ENCODE measurements around the gene GMPS.
"Not testable (repeated sequence)": the region's sequence is repeated elsewhere in the genome, so short reads cannot be mapped to it uniquely, and the experiment has no call there.

DNA sequence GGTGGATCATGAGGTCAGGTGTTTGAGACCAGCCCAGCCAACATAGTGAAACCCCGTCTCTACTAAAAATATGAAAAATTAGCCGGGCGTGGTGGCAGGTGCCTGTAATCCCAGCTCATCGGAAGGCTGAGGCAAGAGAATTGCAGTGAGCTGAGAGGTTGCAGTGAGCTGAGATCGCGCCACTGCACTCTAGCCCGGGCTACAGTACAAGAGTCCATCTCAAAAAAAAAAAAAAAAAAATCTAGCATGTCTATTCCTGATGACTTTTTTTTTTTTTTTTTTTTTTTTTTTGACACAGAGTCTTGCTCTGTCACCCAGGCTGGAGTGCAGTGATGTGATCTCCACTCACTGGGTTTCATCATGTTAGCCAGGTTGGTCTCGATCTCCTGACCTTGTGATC is 15.9 kb downstream of the GMPS start:
- TF ChIP-seq, protein P1, sequence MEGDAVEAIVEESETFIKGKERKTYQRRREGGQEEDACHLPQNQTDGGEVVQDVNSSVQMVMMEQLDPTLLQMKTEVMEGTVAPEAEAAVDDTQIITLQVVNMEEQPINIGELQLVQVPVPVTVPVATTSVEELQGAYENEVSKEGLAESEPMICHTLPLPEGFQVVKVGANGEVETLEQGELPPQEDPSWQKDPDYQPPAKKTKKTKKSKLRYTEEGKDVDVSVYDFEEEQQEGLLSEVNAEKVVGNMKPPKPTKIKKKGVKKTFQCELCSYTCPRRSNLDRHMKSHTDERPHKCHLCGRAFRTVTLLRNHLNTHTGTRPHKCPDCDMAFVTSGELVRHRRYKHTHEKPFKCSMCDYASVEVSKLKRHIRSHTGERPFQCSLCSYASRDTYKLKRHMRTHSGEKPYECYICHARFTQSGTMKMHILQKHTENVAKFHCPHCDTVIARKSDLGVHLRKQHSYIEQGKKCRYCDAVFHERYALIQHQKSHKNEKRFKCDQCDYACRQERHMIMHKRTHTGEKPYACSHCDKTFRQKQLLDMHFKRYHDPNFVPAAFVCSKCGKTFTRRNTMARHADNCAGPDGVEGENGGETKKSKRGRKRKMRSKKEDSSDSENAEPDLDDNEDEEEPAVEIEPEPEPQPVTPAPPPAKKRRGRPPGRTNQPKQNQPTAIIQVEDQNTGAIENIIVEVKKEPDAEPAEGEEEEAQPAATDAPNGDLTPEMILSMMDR (IDR thresholded peaks at IDR 0.05), result not testable (repeated sequence)
- not testable (repeated sequence) for TF ChIP-seq POLR2A (IDR thresholded peaks at IDR 0.05); POLR2AphosphoS5 (IDR thresholded peaks at IDR 0.05; ENCODE audit: insufficient read depth in 1 of 2, low read depth in 1 of 2)
